Measurements from ENCODE around the gene EHD1. TPM values are rescaled to one million over a fixed set of nuclear protein-coding genes. Genes with fewer than 3 reads are reported as not detected.

Gene EHD1
- total and polyA plus RNA-seq, 2 of the 8 experiments (the other 6 are each of a cell fraction or from before 2014, with no cell fraction given) = 31.5 to 42.9 TPM

- no peak overlapping the region for H3K56ac ChIP-seq (replicated peaks; ENCODE audit: insufficient read length, low read depth, low read length)
- H3K79me2 ChIP-seq (ENCODE audit: control insufficient read depth in 1 of 2, insufficient read depth in 2 of 2, low read length in 2 of 2) = no peaks in the 10 kb centered on the region
- no peak overlapping the region for H2BK12ac ChIP-seq (ENCODE audit: low read depth, low read length)
- no peak overlapping the region for H4K8ac ChIP-seq (ENCODE audit: extremely low read depth, insufficient read depth, low read length)
- H3K14ac ChIP-seq (ENCODE audit: insufficient read length) = no peak overlapping the region
- DNase-seq (ENCODE audit: low read depth in 1 of 2, low spot score in 2 of 2) (no peak), FAIRE-seq (no peak)
- H3K18ac ChIP-seq (ENCODE audit: extremely low read depth, low read length) = no peak overlapping the region
- no peaks in the 10 kb centered on the region for H3K27me3 ChIP-seq (replicated peaks in 1 of 4; ENCODE audit: control insufficient read depth in 3 of 4, extremely low read depth in 1 of 4, insufficient read depth in 3 of 4, low read length in 3 of 4)
- WGBS, 2 experiments (ENCODE audit: extremely low coverage in 1 of 2, insufficient coverage in 1 of 2, insufficient read length in 1 of 2, insufficient replicate concordance in 2 of 2, low coverage in 1 of 2, low lambda C conversion rate in 2 of 2, missing lambda C conversion rate in 1 of 2) = 86% methylated on average over 14 of the region's 29 CpGs; no CpG with 5 or more reads in 1 of the 2 experiments
- no peak overlapping the region for H2AK5ac ChIP-seq (ENCODE audit: low read depth, low read length)
- H3K23me2 ChIP-seq (ENCODE audit: low read depth, low read length) = no peaks in the 10 kb centered on the region
- H3K4ac ChIP-seq (replicated peaks; ENCODE audit: insufficient read length, low read depth, low read length) = no peak overlapping the region
- no peak for TF ChIP-seq ASH2L (IDR thresholded peaks at IDR 0.05; ENCODE audit: low read length)
- TF ChIP-seq MAFK (IDR thresholded peaks at IDR 0.05; ENCODE audit: low read depth, low read length) = no peak
- TF ChIP-seq EGR1 (IDR thresholded peaks at IDR 0.05; ENCODE audit: borderline replicate concordance, low read depth, low read length) = no peak
- no peak for TF ChIP-seq RXRA (IDR thresholded peaks at IDR 0.05; ENCODE audit: insufficient read depth, low read depth, low read length)
- TF ChIP-seq NRF1 (IDR thresholded peaks at IDR 0.05; ENCODE audit: low read depth, low read length) = no peak
- TF ChIP-seq E2F6 (IDR thresholded peaks at IDR 0.05) = no peak
- no peak for TF ChIP-seq TAF1 (IDR thresholded peaks at IDR 0.05; ENCODE audit: low read depth, low read length)
- TF ChIP-seq TAF7 (optimal IDR thresholded peaks at IDR 0.05; ENCODE audit: borderline replicate concordance, low read depth, low read length) = no peak
- no peak for TF ChIP-seq SP1 (IDR thresholded peaks at IDR 0.05; ENCODE audit: low read depth, low read length)
- TF ChIP-seq EP300 (IDR thresholded peaks at IDR 0.05; ENCODE audit: borderline replicate concordance in 1 of 2, low read depth in 2 of 2, low read length in 2 of 2) = no peak
- TF ChIP-seq CHD1 (IDR thresholded peaks at IDR 0.05; ENCODE audit: low read depth, low read length) = no peak
- TF ChIP-seq CBX8 (IDR thresholded peaks at IDR 0.05; ENCODE audit: borderline replicate concordance, low read depth, low read length) = no peak
- no peak overlapping the region for H3K9ac ChIP-seq (replicated peaks in 1 of 4; ENCODE audit: extremely low read depth in 1 of 4, low read depth in 3 of 4, low read length in 3 of 4)
- no peak overlapping the region for H2BK5ac ChIP-seq (ENCODE audit: low read depth, low read length)
- no peak overlapping the region for H2BK120ac ChIP-seq (replicated peaks; ENCODE audit: low read depth, low read length)
- peaks cover 8 to 37% (median 18%) of the 10 kb centered on the region in 4 experiments; a peak in 6 of 8 replicates for H3K36me3 ChIP-seq (ENCODE audit: control insufficient read depth in 2 of 4, insufficient read depth in 4 of 4, low read length in 3 of 4)
- H2AFZ ChIP-seq (ENCODE audit: low read length) = no peak overlapping the region
- no peak overlapping the region for H2BK20ac ChIP-seq (ENCODE audit: low read length)
- CTCF ChIA-PET (ENCODE audit: partially characterized antibody) = interaction anchor here (0.6 to 1.9 kb wide), 10 partner anchors 12 to 445 kb away, joined by 3 to 6 read pairs (median 3); partner anchors contain the start of gene MAP4K2
- H3K4me3 ChIP-seq (ENCODE audit: extremely low read depth in 1 of 4, insufficient read depth in 2 of 4, low read depth in 3 of 4, low read length in 4 of 4) = no peak overlapping the region
- H3K4me1 ChIP-seq (replicated peaks in 1 of 4; ENCODE audit: control insufficient read depth in 3 of 4, insufficient read depth in 4 of 4, low read length in 3 of 4) = no peaks in the 10 kb centered on the region; a peak in 1 of 7 replicates
- H3K79me1 ChIP-seq (ENCODE audit: low read depth, low read length) = no peaks in the 10 kb centered on the region
- H2BK15ac ChIP-seq (ENCODE audit: low read length) = no peak overlapping the region
- peaks cover 4 to 11% of the 10 kb centered on the region in 2 experiments for H4K20me1 ChIP-seq (replicated peaks in 1 of 2; ENCODE audit: control insufficient read depth in 1 of 2, insufficient read depth in 2 of 2, low read length in 2 of 2)
- POLR2A ChIA-PET (ENCODE audit: partially characterized antibody) = interaction anchor here (0.8 to 1.5 kb wide), 3 partner anchors 25 to 64 kb away, joined by 3 to 4 read pairs (median 3); partner anchors contain the start of gene MEN1
- no peak overlapping the region for H3K4me2 ChIP-seq (ENCODE audit: insufficient read depth in 1 of 2, low read depth in 2 of 2, low read length in 2 of 2)
- H3K23ac ChIP-seq (ENCODE audit: insufficient read length) = no peak overlapping the region
- H3K9me3 ChIP-seq (ENCODE audit: insufficient read depth in 2 of 2, low read depth in 1 of 2, low read length in 1 of 2) = no peaks in the 10 kb centered on the region
- no peak overlapping the region for H3K27ac ChIP-seq (ENCODE audit: low read depth, low read length)
- H4K91ac ChIP-seq (replicated peaks; ENCODE audit: insufficient read length, low read length) = no peak overlapping the region
- H4K5ac ChIP-seq (ENCODE audit: insufficient read length, low read depth, low read length) = no peak overlapping the region
Measured at GRCh38 chr11:64834723-64835615, 43.5 kb downstream of the EHD1 start.
